Measurements from ENCODE around the gene CERS6. TPM values are rescaled to one million over a fixed set of nuclear protein-coding genes. Genes with fewer than 3 reads are reported as not detected.

The CERS6 gene
- total RNA-seq, 1 experiment from 2014 or later = 30.3 TPM

DNA sequence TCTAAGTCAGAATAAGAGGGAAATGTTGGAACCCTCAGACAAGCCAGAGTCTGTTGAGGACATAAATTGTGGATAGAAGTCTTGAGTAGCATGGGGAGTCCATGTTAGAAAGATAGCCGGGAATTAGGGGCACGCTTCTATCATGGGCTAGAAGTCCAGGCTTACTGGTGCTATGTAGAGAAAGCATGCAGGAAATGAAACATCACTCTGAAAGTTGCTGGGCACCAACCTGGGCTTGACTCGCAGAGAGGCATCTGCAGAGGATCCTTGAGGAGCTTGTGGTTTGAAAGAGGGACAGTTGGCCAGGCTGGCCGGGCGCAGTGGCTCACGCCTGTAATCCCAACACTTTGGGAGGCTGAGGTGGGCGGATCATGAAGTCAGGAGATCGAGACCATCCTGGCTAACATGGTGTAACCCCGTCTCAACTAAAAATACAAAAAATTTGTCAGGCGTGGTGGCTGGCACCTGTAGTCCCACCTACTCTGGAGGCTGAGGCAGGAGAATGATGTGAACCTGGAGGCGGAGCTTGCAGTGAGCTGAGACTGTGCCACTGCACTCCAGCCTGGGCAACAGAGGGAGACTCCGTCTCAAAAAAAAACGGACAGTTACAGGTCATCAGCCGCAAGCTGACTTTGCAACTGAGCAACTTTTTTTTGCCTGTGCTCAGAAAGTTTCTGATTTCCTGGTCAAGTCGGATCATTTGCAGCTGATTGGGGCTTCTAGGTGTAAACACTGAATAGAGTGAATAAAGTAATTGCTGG is 24.9 kb downstream of the CERS6 start:
- ChIA-PET POLR2A (interaction anchor here (0.6 kb wide), 1 partner anchor 605 kb away, joined by 6 read pairs; no protein-coding TSS in a partner anchor), CTCF (no interaction called here)
- no peak overlapping the region for H3K4me3 ChIP-seq (ENCODE audit: low read depth in 2 of 2, low read length in 2 of 2)
- no peaks in the 10 kb centered on the region for H3K9me3 ChIP-seq (ENCODE audit: control insufficient read depth, insufficient read depth, low read depth, low read length)
- H3K27me3 ChIP-seq (ENCODE audit: control insufficient read depth, insufficient read depth, low read length) = no peaks in the 10 kb centered on the region
- H3K4me1 ChIP-seq (ENCODE audit: control insufficient read depth, insufficient read depth, low read length) = no peaks in the 10 kb centered on the region
- H3K27ac ChIP-seq (ENCODE audit: low read length) = no peak overlapping the region
- intact Hi-C loops (cut with micrococcal nuclease; ENCODE audit: unreplicated experiment) = no loop called here
- ATAC-seq (no peak), DNase-seq (ENCODE audit: low read depth, low spot score) (no peak)
- TF ChIP-seq, protein P1, sequence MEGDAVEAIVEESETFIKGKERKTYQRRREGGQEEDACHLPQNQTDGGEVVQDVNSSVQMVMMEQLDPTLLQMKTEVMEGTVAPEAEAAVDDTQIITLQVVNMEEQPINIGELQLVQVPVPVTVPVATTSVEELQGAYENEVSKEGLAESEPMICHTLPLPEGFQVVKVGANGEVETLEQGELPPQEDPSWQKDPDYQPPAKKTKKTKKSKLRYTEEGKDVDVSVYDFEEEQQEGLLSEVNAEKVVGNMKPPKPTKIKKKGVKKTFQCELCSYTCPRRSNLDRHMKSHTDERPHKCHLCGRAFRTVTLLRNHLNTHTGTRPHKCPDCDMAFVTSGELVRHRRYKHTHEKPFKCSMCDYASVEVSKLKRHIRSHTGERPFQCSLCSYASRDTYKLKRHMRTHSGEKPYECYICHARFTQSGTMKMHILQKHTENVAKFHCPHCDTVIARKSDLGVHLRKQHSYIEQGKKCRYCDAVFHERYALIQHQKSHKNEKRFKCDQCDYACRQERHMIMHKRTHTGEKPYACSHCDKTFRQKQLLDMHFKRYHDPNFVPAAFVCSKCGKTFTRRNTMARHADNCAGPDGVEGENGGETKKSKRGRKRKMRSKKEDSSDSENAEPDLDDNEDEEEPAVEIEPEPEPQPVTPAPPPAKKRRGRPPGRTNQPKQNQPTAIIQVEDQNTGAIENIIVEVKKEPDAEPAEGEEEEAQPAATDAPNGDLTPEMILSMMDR (IDR thresholded peaks at IDR 0.05) = no peak
- TF ChIP-seq POLR2AphosphoS5 (IDR thresholded peaks at IDR 0.05; ENCODE audit: low read depth, low read length) (no peak), SIN3A (IDR thresholded peaks at IDR 0.05; ENCODE audit: borderline replicate concordance, insufficient read depth, low read depth, low read length) (no peak), TCF7L2 (IDR thresholded peaks at IDR 0.05; ENCODE audit: low read depth, low read length) (no peak)
- TF ChIP-seq, protein P2, sequence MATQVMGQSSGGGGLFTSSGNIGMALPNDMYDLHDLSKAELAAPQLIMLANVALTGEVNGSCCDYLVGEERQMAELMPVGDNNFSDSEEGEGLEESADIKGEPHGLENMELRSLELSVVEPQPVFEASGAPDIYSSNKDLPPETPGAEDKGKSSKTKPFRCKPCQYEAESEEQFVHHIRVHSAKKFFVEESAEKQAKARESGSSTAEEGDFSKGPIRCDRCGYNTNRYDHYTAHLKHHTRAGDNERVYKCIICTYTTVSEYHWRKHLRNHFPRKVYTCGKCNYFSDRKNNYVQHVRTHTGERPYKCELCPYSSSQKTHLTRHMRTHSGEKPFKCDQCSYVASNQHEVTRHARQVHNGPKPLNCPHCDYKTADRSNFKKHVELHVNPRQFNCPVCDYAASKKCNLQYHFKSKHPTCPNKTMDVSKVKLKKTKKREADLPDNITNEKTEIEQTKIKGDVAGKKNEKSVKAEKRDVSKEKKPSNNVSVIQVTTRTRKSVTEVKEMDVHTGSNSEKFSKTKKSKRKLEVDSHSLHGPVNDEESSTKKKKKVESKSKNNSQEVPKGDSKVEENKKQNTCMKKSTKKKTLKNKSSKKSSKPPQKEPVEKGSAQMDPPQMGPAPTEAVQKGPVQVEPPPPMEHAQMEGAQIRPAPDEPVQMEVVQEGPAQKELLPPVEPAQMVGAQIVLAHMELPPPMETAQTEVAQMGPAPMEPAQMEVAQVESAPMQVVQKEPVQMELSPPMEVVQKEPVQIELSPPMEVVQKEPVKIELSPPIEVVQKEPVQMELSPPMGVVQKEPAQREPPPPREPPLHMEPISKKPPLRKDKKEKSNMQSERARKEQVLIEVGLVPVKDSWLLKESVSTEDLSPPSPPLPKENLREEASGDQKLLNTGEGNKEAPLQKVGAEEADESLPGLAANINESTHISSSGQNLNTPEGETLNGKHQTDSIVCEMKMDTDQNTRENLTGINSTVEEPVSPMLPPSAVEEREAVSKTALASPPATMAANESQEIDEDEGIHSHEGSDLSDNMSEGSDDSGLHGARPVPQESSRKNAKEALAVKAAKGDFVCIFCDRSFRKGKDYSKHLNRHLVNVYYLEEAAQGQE (IDR thresholded peaks at IDR 0.05; ENCODE audit: insufficient read depth in 1 of 2, low read depth in 2 of 2, low read length in 1 of 2) = no peak
- BruUV-seq (replicated peaks) = no TSS peak
- no peaks in the 10 kb centered on the region for H3K36me3 ChIP-seq (ENCODE audit: control insufficient read depth, insufficient read depth, low read length)
- in situ Hi-C loops (cut with HindIII; ENCODE audit: low pct_unique_long_range_greater_than_20kb, low sequenced_read_pairs) = no loop called here

DNA sequence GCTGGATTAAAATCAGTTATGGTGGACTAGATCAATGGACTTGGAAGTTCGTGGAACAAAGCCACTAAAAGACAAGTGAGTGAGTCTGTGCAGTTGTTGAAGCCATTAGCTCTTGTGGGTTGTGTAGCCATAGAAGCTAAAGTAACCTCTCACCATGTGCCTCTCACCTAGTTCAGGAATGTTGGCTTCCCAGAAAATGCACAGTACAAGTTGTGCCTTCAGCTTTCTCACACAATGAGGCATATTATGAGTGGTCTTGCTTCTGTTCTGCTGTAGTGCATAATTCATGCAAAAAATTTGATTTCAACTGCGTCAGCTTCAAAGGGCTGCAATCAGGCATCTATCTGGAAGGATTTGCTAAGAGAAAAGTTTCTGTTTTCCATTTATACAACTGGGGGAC is 26.2 kb downstream of the CERS6 start:
- no TSS peak for BruUV-seq (replicated peaks)
- POLR2A ChIA-PET = no interaction called here
- no peak for ATAC-seq
- no peak overlapping the region for H3K27ac ChIP-seq (ENCODE audit: low read length)
- in situ Hi-C loops (cut with HindIII; ENCODE audit: low pct_unique_long_range_greater_than_20kb, low sequenced_read_pairs) = no loop called here
- intact Hi-C loops (cut with micrococcal nuclease; ENCODE audit: unreplicated experiment) = no loop called here
- H3K4me3 ChIP-seq (ENCODE audit: low read depth in 2 of 2, low read length in 2 of 2) = no peak overlapping the region
- no peaks in the 10 kb centered on the region for H3K27me3 ChIP-seq (ENCODE audit: control insufficient read depth, insufficient read depth, low read length)
- no peak for DNase-seq (ENCODE audit: low read depth, low spot score)
- H3K9me3 ChIP-seq (ENCODE audit: control insufficient read depth, insufficient read depth, low read depth, low read length) = no peaks in the 10 kb centered on the region
- CTCF ChIA-PET = no interaction called here
- TF ChIP-seq, protein P2 (IDR thresholded peaks at IDR 0.05; ENCODE audit: insufficient read depth in 1 of 2, low read depth in 2 of 2, low read length in 1 of 2) = no peak
- TF ChIP-seq, protein P1 (IDR thresholded peaks at IDR 0.05) = no peak
- TF ChIP-seq TCF7L2 (IDR thresholded peaks at IDR 0.05; ENCODE audit: low read depth, low read length) (no peak), POLR2AphosphoS5 (IDR thresholded peaks at IDR 0.05; ENCODE audit: low read depth, low read length) (no peak), SIN3A (IDR thresholded peaks at IDR 0.05; ENCODE audit: borderline replicate concordance, insufficient read depth, low read depth, low read length) (no peak)
- H3K36me3 ChIP-seq (ENCODE audit: control insufficient read depth, insufficient read depth, low read length) = no peaks in the 10 kb centered on the region
- H3K4me1 ChIP-seq (ENCODE audit: control insufficient read depth, insufficient read depth, low read length) = no peaks in the 10 kb centered on the region
